Measurements from ENCODE around the gene CMTM8. TPM values are rescaled to one million over a fixed set of nuclear protein-coding genes. Genes with fewer than 3 reads are reported as not detected.

Gene CMTM8
- total and polyA plus RNA-seq, 10 of the 15 experiments (the other 5 are each of a cell fraction or from before 2014, with no cell fraction given) = 0.11 to 0.23 TPM; not detected in 8

DNA sequence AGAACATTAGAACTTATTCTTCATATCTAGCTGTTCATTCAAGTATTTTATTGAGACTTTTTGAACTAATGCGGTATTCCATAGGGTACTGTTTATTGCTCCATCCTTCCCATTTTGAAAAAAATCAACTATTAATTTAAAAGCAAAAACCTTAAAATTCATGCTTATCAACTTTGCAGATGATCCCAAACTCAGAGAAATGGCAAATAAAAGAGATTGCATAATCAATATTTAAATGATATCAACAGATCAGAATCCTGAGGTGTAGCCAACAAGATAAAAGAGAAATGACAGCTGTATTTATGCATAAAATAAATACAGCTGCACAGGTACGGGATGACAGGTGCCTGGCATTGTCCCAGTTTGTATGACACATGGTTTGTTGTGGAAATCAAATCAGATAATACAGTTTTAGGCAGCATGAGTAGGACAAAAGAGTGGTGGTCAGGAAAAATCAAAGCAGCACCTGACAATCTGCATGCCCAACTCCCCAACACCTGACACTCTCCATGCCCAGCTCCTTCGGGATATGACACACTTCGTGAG, 42.4 kb upstream of the CMTM8 start:
- intact Hi-C loops (cut with micrococcal nuclease; ENCODE audit: unreplicated experiment) = no loop called here
- ChIA-PET SMC1A (ENCODE audit: uncharacterized antibody, unreplicated experiment) (no interaction called here), CTCF (interaction anchor here (1.1 to 1.4 kb wide), 2 partner anchors 20 to 415 kb away, joined by 3 to 4 read pairs; no protein-coding TSS in a partner anchor), POLR2A (no interaction called here), RAD21 (ENCODE audit: unreplicated experiment) (no interaction called here)
- no peaks in the 10 kb centered on the region for H3K9me3 ChIP-seq (replicated peaks; ENCODE audit: control insufficient read depth, insufficient read depth, low read length)
- FAIRE-seq = no peak
- no peaks in the 10 kb centered on the region for H3K27me3 ChIP-seq (replicated peaks in 1 of 2; ENCODE audit: control insufficient read depth in 2 of 2, insufficient read depth in 2 of 2, low read length in 1 of 2)
- no peak overlapping the region for H3K9ac ChIP-seq (ENCODE audit: control insufficient read depth, insufficient read depth, low read length)
- DNase-seq (ENCODE audit: low read depth, low spot score) = no peak
- no peak for ATAC-seq
- H3K4me2 ChIP-seq (ENCODE audit: control insufficient read depth, insufficient read depth) = no peak overlapping the region
- no peak for TF ChIP-seq CEBPZ (IDR thresholded peaks at IDR 0.05; ENCODE audit: low read depth, low read length)
- TF ChIP-seq PAX8 (IDR thresholded peaks at IDR 0.05) = no peak
- TF ChIP-seq ZBED1 (IDR thresholded peaks at IDR 0.05; ENCODE audit: borderline replicate concordance) = no peak
- no peak for TF ChIP-seq NR2C1 (IDR thresholded peaks at IDR 0.05)
- no TSS peak for BruUV-seq (replicated peaks)
- in situ Hi-C loops (cut with MboI) = no loop called here
- H4K20me1 ChIP-seq (ENCODE audit: control insufficient read depth, insufficient read depth) = no peaks in the 10 kb centered on the region
- H3K27ac ChIP-seq (ENCODE audit: control insufficient read depth, insufficient read depth) = no peak overlapping the region
- H3K4me1 ChIP-seq (ENCODE audit: control insufficient read depth, insufficient read depth, low read length) = no peaks in the 10 kb centered on the region
- H3K36me3 ChIP-seq (ENCODE audit: control insufficient read depth in 2 of 2, insufficient read depth in 2 of 2, low read length in 1 of 2) = no peaks in the 10 kb centered on the region
- no peak overlapping the region for H2AFZ ChIP-seq (ENCODE audit: control insufficient read depth, low read depth, low read length)
- no peaks in the 10 kb centered on the region for H3K79me2 ChIP-seq (ENCODE audit: control insufficient read depth, insufficient read depth, low read length)
- H3K4me3 ChIP-seq = no peak overlapping the region
- 35% methylated on average over 4 of the region's 4 CpGs for WGBS (ENCODE audit: insufficient coverage, insufficient replicate concordance, low lambda C conversion rate, missing lambda C conversion rate)

GRCh38 chr3:32197991-32198390, 40.5 kb upstream of the CMTM8 start:
- no TSS peak for BruUV-seq (replicated peaks)
- ChIA-PET POLR2A (no interaction called here), SMC1A (ENCODE audit: uncharacterized antibody, unreplicated experiment) (no interaction called here), CTCF (interaction anchor here (2.2 kb wide), 1 partner anchor 21 kb away, joined by 6 read pairs; no protein-coding TSS in a partner anchor), RAD21 (ENCODE audit: unreplicated experiment) (no interaction called here)
- in situ Hi-C loops (cut with MboI) = no loop called here
- Histone ChIP-seq H3K36me3 (ENCODE audit: control insufficient read depth in 2 of 2, insufficient read depth in 2 of 2, low read length in 1 of 2) (no peaks in the 10 kb centered on the region), H3K79me2 (ENCODE audit: control insufficient read depth, insufficient read depth, low read length) (no peaks in the 10 kb centered on the region), H3K9me3 (replicated peaks; ENCODE audit: control insufficient read depth, insufficient read depth, low read length) (no peaks in the 10 kb centered on the region), H2AFZ (ENCODE audit: control insufficient read depth, low read depth, low read length) (no peak overlapping the region), H3K4me2 (ENCODE audit: control insufficient read depth, insufficient read depth) (no peak overlapping the region), H4K20me1 (ENCODE audit: control insufficient read depth, insufficient read depth) (no peaks in the 10 kb centered on the region), H3K4me3 (no peak overlapping the region), H3K27ac (ENCODE audit: control insufficient read depth, insufficient read depth) (no peak overlapping the region), H3K9ac (ENCODE audit: control insufficient read depth, insufficient read depth, low read length) (no peak overlapping the region), H3K27me3 (replicated peaks in 1 of 2; ENCODE audit: control insufficient read depth in 2 of 2, insufficient read depth in 2 of 2, low read length in 1 of 2) (no peaks in the 10 kb centered on the region), H3K4me1 (ENCODE audit: control insufficient read depth, insufficient read depth, low read length) (no peaks in the 10 kb centered on the region)
- WGBS (ENCODE audit: insufficient coverage, insufficient replicate concordance, low lambda C conversion rate, missing lambda C conversion rate) = 100% methylated on average over 1 of the region's 1 CpG
- ATAC-seq = no peak
- DNase-seq (ENCODE audit: low read depth, low spot score) = no peak
- intact Hi-C loops (cut with micrococcal nuclease; ENCODE audit: unreplicated experiment) = no loop called here
- FAIRE-seq = no peak
- no peak for TF ChIP-seq BRCA1 (IDR thresholded peaks at IDR 0.05; ENCODE audit: low read depth, low read length)
- TF ChIP-seq, protein P1, sequence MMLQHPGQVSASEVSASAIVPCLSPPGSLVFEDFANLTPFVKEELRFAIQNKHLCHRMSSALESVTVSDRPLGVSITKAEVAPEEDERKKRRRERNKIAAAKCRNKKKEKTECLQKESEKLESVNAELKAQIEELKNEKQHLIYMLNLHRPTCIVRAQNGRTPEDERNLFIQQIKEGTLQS (IDR thresholded peaks at IDR 0.05; ENCODE audit: borderline replicate concordance, extremely low read depth, low read depth, low read length) = no peak
- TF ChIP-seq HDGF (IDR thresholded peaks at IDR 0.05) = no peak
- no peak for TF ChIP-seq IRF5 (IDR thresholded peaks at IDR 0.05; ENCODE audit: borderline replicate concordance)
- no peak for TF ChIP-seq SMAD1 (IDR thresholded peaks at IDR 0.05; ENCODE audit: low read depth, partially characterized antibody)
